NCI-H82 (cell line): ENCODE results near the gene AFF1.
"Not testable (repeated sequence)": the region's sequence is repeated elsewhere in the genome, so short reads cannot be mapped to it uniquely, and the experiment has no call there.

Source experiments
- DNase-seq: peaks from one replicate; lab custom pipeline; 2025; lab: John Stamatoyannopoulos, UW

AFF1 gene

DNA sequence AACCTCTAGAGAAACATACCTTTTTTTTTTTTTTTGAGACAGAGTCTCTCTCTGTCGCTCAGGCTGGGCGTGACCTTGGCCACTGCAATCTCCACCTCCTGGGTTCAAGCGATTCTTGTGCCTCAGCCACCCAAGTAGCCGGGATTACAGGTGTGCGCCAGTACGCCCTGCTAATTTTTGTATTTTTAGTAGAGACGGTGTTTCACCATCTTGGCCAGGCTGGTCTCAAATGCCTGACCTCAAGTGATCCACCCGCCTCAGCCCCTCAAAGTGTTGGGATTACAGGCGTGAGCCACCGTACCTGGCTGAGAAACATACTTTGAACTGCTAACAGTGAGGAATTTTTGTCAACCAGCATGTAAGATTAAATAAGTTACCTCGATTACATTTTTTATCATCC lies 150.9 kb downstream of the AFF1 start:
- DNase-seq: not testable (repeated sequence)

DNA sequence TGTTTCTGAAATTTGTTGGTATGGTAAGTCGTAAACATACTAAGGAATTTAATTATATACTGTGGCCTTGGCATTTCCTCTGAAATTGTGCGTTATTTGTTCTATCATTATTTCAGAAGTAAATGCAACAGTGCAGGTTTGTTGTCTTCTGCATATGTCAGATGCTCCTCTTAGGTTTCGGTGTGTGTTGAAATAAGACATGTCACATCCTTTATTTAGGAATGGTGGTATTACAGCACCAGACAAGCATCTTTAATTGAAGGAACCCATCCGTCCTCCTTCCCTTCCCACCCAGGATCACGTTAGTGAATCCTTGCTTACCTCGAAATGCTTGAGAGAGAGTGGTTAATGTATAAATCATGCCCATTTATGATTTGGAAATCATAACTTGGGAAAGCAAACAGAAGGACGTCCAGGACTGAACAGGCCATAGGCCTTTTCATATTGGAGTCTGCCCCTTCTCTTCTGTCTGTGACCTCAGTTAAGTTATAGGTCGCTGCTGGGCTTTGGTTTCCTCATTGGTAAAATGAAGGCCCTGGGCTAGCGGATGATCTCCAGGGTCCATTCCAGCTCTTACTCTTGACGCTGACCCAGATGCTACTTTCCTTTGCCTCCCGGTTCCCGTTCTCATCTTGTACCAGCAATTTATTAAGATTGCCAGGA lies 151.5 kb downstream of the AFF1 start:
- no peak for DNase-seq

DNA sequence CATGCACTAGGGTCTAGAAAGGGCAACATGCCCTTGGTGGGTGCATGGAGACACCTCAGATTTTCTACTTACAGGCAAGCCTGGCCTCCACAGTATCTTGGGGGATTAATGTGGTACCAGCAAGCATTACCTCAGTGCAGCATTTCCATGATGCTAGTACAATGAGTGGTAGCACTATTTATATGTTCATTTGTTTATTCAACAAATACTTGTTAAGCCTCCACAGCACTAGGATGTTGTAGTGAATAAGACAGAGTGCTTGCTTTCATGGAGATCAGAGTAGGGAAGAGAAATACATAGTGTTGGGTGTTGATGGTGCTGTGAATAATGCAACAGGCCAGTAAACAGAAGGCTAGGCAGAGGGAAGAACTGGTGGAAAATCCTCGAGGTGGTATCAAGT lies 152.2 kb downstream of the AFF1 start:
- no peak for DNase-seq

- no peak for DNase-seq
Observed at GRCh38 chr4:87087420-87087819, 152.6 kb downstream of the AFF1 start.

DNA sequence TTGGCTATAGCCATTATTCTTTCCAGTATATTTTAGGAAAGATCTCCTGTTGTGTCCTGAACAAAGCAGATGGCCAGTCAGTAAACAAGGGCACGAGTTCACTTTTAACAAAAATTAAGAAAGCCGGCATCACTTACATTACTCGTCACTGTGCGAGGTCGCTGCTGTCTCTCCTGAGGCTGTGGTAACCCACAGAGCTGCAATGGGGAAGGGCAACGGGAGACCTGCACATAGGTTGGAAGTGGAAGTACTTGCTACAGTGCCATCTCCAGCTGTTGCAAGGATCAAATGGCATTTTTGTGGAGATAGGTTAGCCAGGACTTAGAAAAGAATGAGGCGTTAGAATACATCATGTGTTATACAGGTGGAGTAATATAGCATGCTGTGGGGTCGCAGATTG lies 153.4 kb downstream of the AFF1 start:
- DNase-seq: no peak

DNA sequence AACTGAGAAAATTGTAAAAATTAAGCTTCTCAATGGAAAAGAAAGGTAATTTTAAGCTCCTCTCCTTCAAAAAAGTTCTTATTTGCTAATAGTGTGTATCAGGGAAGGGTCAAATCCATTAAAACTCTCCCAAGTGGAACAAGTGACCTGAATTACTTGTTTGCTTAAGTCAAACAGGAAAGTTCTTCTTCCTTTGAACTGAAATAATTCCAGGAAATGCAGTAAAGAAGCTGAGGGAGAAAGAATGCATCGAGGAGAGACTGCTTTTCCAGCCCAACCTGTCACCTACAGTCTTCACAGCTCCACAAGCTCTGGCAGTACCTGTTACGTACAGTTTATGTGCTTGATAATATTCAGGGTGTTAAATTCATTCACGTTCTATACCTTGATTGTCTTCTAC lies 154.6 kb downstream of the AFF1 start:
- DNase-seq: no peak

- DNase-seq: no peak
Observed at GRCh38 chr4:87090305-87090704, 155.5 kb downstream of the AFF1 start.

DNA sequence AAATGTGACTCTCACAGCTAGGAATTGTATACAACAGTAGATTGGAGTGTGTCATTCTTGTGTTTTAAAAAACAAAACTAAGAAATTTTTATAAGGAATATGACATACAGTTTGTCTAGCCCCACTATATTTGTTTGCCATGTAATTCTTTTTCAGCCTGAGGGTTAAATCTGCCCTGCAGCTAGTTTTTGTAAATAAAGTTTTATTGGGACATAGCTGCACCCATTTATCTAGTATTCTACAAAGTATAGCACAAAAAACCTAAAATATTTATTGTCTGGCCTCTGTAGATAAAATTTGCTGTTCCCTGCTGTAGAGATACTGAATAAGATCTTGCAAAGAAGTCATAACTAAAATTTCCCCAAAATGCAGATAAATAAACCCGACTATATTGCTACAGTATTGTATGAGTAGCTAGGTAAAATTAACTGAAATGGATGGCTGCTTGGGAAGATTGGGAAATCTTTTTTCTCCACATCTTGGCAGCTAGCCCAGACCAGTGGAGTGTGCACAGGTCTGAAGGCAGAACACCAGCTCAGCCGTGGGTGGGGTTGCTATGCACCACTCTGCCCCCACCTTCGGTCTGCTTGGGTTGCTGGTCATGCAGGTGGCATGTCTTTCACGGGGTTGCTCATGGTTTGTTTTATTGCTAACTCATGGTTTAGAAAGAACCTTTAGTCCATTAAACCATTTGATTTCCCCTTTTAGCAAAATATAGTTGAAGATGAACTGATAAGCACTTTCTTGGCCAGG lies 157.8 kb downstream of the AFF1 start:
- DNase-seq: peak; percentile 31

DNA sequence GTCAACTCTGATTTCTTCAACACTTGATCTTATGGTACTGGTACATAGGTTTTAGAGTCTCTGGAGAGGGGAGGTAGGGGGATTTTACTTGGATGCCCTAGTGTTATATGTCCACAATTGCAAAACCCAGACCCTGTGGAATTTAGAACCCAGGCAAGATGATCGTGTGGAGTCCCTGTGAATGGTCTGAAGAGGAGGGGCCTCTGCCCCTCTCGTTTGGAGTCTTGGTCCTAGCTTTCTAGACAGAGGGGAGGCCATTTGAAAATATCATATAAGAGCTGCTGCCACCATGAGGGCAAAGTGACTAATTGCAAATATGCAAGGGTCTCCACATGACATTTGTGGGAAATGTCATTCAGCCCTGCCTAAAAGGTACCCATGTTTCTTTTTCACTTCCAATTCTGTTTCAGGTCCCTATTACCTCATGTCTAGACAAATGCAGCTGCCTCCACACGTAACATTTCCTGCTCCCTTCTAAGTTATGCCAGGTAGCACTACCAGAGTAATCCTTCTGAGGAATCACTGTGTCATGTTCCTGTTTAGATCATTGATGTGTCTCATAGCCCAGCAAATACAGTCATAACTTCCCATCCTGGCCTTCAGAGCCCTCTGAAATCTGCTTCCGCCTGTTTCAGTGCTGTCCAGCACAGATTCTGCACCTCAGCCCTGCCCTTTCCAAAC lies 158.8 kb downstream of the AFF1 start:
- DNase-seq: peak; percentile 78

DNA sequence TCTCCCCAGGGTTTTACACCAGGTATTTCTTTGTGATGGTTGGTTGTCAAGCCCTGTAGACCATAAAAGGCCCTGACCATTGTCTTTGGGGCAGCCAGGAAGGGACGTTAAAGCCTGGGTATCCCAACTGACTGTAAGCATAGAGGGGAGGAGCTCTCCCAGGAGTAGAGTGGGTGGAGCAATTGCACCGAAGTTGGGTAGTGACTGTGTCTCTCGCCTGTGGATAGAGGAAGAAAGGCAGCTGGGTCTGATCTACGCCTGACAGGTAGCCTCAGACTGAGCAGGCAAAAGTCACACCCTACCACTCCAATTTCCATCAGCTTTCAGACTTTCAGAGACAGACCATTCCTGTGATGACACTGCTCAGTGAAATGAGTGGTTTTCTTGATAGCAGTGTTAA lies 162.3 kb downstream of the AFF1 start:
- DNase-seq: no peak

DNA sequence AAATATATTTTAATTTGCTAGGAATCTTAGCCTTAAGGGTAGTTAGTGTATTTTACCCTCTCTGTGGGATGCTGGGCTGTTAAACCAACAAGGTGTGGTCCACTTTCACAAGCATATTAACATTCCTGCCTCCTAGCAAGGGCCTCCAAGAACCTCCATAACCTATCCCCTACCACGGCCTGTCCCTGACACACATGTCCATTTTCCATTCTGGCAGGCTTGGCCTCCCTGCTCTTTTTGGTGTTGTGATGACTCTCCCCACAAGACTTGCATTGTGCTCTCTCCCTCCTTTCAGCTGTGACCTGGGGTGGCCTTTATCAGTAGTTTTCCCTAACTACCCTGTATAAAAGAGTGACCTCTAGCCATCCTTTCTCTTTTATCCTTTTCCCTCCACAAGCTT lies 165.4 kb downstream of the AFF1 start:
- no peak for DNase-seq

DNA sequence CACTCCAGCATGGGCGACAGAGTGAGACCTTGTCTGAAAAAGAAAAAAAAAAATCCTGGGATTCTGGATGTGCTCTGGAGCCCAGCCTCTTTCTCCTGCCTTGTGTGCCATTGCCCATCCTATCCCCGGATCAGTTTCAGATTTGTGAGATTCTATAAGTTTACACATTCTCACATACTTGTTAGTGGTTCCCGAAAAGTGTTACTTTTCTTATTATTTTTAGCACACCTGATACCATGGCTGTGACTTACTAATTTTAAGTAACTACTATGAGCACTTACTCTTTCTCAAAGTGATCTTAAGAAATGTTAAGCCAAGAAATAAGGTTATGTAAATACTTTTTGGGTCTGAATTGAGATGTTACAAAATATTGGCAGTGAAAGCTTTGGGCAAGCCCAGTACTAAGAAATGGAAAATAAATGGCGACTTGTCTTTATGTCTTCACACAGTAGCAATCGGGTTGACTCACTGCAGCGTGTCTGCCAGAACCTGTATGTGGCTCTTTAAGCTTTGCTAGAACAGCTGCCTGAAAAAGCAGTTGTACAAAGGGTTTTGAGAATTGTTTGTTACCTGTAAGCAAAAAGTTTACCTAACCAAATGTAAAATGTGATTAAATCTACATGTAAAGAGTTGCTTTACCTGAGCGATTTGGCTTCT lies 166.9 kb downstream of the AFF1 start:
- no peak for DNase-seq

DNA sequence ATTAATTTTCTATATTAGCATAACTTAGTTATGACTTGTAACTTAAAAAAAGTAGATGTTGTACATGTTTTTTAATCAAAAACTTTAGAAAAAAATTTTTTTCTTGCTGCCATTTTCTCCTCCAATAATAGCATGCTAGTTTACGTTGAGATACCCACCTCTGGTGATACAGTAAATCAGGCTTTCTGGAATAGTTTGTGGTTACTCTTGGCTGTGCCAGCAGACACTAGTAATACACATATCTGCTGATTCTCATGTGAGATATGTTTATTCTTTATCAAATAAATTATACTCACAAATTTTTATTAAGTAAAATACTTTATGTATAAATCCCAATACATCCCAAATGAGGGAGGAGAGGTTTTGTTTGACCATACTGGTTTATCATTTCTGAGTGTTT lies 168.3 kb downstream of the AFF1 start:
- no peak for DNase-seq

GRCh38 chr4:87103691-87104187 lies 168.9 kb downstream of the AFF1 start:
- no peak for DNase-seq

GRCh38 chr4:87105101-87105845 lies 170.5 kb downstream of the AFF1 start:
- DNase-seq: no peak

- DNase-seq: no peak
Observed at GRCh38 chr4:87108142-87108546, 173.3 kb downstream of the AFF1 start.

DNA sequence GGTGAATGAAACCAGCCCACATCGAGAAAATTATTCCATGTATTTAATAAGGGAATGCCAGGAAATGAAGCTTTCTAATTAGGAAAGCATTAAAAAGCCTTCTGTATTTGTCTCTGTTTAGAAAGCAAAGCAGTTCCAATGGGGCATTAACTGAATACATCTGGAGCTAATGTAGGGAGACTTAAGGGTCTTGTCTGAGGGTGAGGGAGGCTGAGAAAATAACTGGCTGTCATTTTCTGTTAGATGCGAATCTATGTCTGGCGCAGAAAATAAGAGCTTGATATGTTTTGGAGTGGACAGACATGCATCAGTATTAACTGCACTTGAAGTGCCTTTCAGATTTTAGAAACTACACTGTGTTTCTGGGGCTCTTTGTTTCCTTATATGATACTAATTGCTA lies 174.3 kb downstream of the AFF1 start:
- no peak for DNase-seq

DNA sequence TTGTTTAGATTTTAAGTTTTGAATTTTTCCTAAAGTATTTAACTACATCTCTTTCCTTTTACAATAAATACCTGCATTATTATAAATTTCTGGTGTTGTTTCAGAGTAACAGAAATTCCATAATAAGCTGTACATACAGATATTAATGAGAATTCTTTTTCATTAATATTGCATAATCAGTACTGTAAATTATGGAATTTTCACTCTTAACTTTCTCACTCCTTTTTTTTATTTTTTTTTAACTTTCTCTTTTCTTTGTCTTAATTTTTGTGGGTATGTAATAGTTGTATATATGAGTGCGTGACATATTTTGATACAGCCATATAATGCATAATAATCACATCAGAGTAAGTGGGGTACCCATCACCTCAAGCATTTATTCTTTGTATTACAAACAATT lies 175.1 kb downstream of the AFF1 start:
- no peak for DNase-seq

DNA sequence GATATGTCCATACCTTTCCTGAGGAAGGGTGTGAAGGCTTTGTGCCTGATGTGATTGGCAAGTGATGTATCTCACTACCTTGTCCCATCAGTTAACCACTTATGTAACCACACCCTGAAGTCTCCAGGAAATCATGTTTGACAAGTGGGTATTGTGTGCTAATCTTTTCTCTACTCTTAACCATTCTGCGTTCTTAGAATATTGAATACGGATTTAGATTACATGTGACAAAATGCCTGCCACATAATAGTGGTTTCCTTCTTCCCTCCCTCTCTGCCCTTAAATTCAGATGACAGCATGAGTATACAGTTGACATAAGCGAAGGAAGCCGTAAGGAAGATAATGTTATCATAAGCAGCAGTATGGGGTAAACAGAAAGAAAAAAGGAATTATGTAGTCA lies 177.3 kb downstream of the AFF1 start:
- DNase-seq: no peak

- DNase-seq: no peak
Observed at GRCh38 chr4:87114245-87115062, 179.6 kb downstream of the AFF1 start.

- no peak for DNase-seq
Observed at GRCh38 chr4:87116231-87116630, 181.4 kb downstream of the AFF1 start.
